DMS 273 (cell line): ENCODE data around the gene MORC3.
"Not testable (repeated sequence)": the region's sequence is repeated elsewhere in the genome, so short reads cannot be mapped to it uniquely, and the experiment has no call there.

ENCODE experiments used
- DNase-seq: peaks from one replicate; lab custom pipeline; 2025; ENCODE audit not compliant: unreplicated experiment; lab: John Stamatoyannopoulos, UW

MORC3 gene

GRCh38 chr21:36321325-36322082 lies 1.5 kb downstream of the MORC3 start:
- peak; percentile 60 for DNase-seq

- no peak for DNase-seq
Observed at GRCh38 chr21:36322083-36322424, 2.1 kb downstream of the MORC3 start.

GRCh38 chr21:36323032-36323431 lies 3.0 kb downstream of the MORC3 start:
- DNase-seq: no peak

- DNase-seq: no peak
Observed at GRCh38 chr21:36325373-36326010, 5.5 kb downstream of the MORC3 start.

GRCh38 chr21:36330904-36331303 lies 10.9 kb downstream of the MORC3 start:
- DNase-seq: peak; percentile 72

- DNase-seq: no peak
Observed at GRCh38 chr21:36337099-36337509, 17.1 kb downstream of the MORC3 start.

- no peak for DNase-seq
Observed at GRCh38 chr21:36338975-36339374, 19.0 kb downstream of the MORC3 start.

GRCh38 chr21:36342581-36342980 lies 22.6 kb downstream of the MORC3 start:
- not testable (repeated sequence) for DNase-seq

- no peak for DNase-seq
Observed at GRCh38 chr21:36344931-36345330, 24.9 kb downstream of the MORC3 start.

- no peak for DNase-seq
Observed at GRCh38 chr21:36347278-36347961, 27.4 kb downstream of the MORC3 start.

GRCh38 chr21:36347962-36348328 lies 27.9 kb downstream of the MORC3 start:
- no peak for DNase-seq

- no peak for DNase-seq
Observed at GRCh38 chr21:36349315-36349714, 29.3 kb downstream of the MORC3 start.

GRCh38 chr21:36350282-36350910 lies 30.4 kb downstream of the MORC3 start:
- DNase-seq: no peak

- no peak for DNase-seq
Observed at GRCh38 chr21:36354918-36355680, 35.1 kb downstream of the MORC3 start.

- no peak for DNase-seq
Observed at GRCh38 chr21:36355868-36356267, 35.9 kb downstream of the MORC3 start.

- DNase-seq: no peak
Observed at GRCh38 chr21:36359185-36359584, 39.2 kb downstream of the MORC3 start.

- DNase-seq: no peak
Observed at GRCh38 chr21:36369064-36369685, 49.2 kb downstream of the MORC3 start.

- DNase-seq: no peak
Observed at GRCh38 chr21:36375994-36376393, 56.0 kb downstream of the MORC3 start.

GRCh38 chr21:36377391-36377842 lies 57.4 kb downstream of the MORC3 start:
- DNase-seq: no peak

- DNase-seq: no peak
Observed at GRCh38 chr21:36379251-36379650, 59.3 kb downstream of the MORC3 start.
